NCI-H1048 (cell line): ENCODE results near the gene PANK4.
"Not testable (repeated sequence)": the region's sequence is repeated elsewhere in the genome, so short reads cannot be mapped to it uniquely, and the experiment has no call there.

ENCODE experiments used
- DNase-seq: peaks from one replicate; lab custom pipeline; 2025; lab: John Stamatoyannopoulos, UW

Gene PANK4

GRCh38 chr1:2460203-2460602 is 66.2 kb downstream of the PANK4 start:
- DNase-seq: no peak

- DNase-seq: no peak
Measured at GRCh38 chr1:2459757-2460156, 66.6 kb downstream of the PANK4 start.

- DNase-seq: not testable (repeated sequence)
Measured at GRCh38 chr1:2459102-2459753, 67.2 kb downstream of the PANK4 start.

GRCh38 chr1:2458687-2459086 is 67.7 kb downstream of the PANK4 start:
- no peak for DNase-seq
